Fibroblast of gingiva (primary cell): Measurements from ENCODE around the gene CBX8.
A peak's percentile ranks its signal among the peaks of the same experiment; 100 is the strongest.

Experiments used
- DNase-seq: peaks from one replicate; pipeline ENCODE4 v3.0.0-alpha.2; 2011; ENCODE audit warnings: low read depth

CBX8 gene

GRCh38 chr17:79750650-79751545 lies 46.0 kb downstream of the CBX8 start:
- no peak for DNase-seq

GRCh38 chr17:79749958-79750357 lies 46.9 kb downstream of the CBX8 start:
- DNase-seq: no peak

GRCh38 chr17:79749156-79749815 lies 47.6 kb downstream of the CBX8 start:
- peak; percentile 70 for DNase-seq

- no peak for DNase-seq
Measured at GRCh38 chr17:79748295-79749099, 48.4 kb downstream of the CBX8 start.

- no peak for DNase-seq
Measured at GRCh38 chr17:79747508-79748294, 49.2 kb downstream of the CBX8 start.

GRCh38 chr17:79746889-79747507 lies 49.9 kb downstream of the CBX8 start:
- no peak for DNase-seq

GRCh38 chr17:79745641-79746105 lies 51.2 kb downstream of the CBX8 start:
- no peak for DNase-seq

- DNase-seq: no peak
Measured at GRCh38 chr17:79743614-79744013, 53.3 kb downstream of the CBX8 start.

GRCh38 chr17:79742951-79743476 lies 53.9 kb downstream of the CBX8 start:
- no peak for DNase-seq

- DNase-seq: no peak
Measured at GRCh38 chr17:79742589-79742918, 54.3 kb downstream of the CBX8 start.
